ENCODE measurements around the gene SLC10A2.

Gene SLC10A2

GRCh38 chr13:103036268-103036667 lies 29.9 kb downstream of the SLC10A2 start:
- ChIA-PET POLR2A (ENCODE audit: low non-redundant PET) (no interaction called here), CTCF (interaction anchor here (0.6 kb wide), 1 partner anchor 818 kb away, joined by 3 read pairs; no protein-coding TSS in a partner anchor)
- DNase-seq (ENCODE audit: low spot score), result no peak
- no peak overlapping the region for H3K27ac ChIP-seq
- TF ChIP-seq CTCF (conservative IDR thresholded peaks at IDR 0.05; ENCODE audit: low read depth), result no peak

GRCh38 chr13:103033999-103034398 lies 32.2 kb downstream of the SLC10A2 start:
- no peak for DNase-seq (ENCODE audit: low spot score)
- POLR2A ChIA-PET (ENCODE audit: low non-redundant PET), result no interaction called here
- CTCF ChIA-PET, result no interaction called here
- no peak for TF ChIP-seq CTCF (conservative IDR thresholded peaks at IDR 0.05; ENCODE audit: low read depth)
- no peak overlapping the region for H3K27ac ChIP-seq

- no peak for DNase-seq (ENCODE audit: low spot score)
- ChIA-PET POLR2A (ENCODE audit: low non-redundant PET) (no interaction called here), CTCF (no interaction called here)
- no peak for TF ChIP-seq CTCF (conservative IDR thresholded peaks at IDR 0.05; ENCODE audit: low read depth)
- H3K27ac ChIP-seq, result no peak overlapping the region
These were observed 34.8 kb downstream of the SLC10A2 start for GRCh38 chr13:103031332-103031873.

GRCh38 chr13:103030776-103031175 lies 35.4 kb downstream of the SLC10A2 start:
- no peak for TF ChIP-seq CTCF (conservative IDR thresholded peaks at IDR 0.05; ENCODE audit: low read depth)
- no peak for DNase-seq (ENCODE audit: low spot score)
- H3K27ac ChIP-seq, result no peak overlapping the region
- CTCF ChIA-PET, result no interaction called here
- POLR2A ChIA-PET (ENCODE audit: low non-redundant PET), result no interaction called here

GRCh38 chr13:103029798-103030197 lies 36.4 kb downstream of the SLC10A2 start:
- no peak overlapping the region for H3K27ac ChIP-seq
- ChIA-PET POLR2A (ENCODE audit: low non-redundant PET) (no interaction called here), CTCF (no interaction called here)
- TF ChIP-seq CTCF (conservative IDR thresholded peaks at IDR 0.05; ENCODE audit: low read depth), result no peak
- no peak for DNase-seq (ENCODE audit: low spot score)

GRCh38 chr13:103022336-103022735 lies 43.9 kb downstream of the SLC10A2 start:
- DNase-seq (ENCODE audit: low spot score), result no peak
- no peak overlapping the region for H3K27ac ChIP-seq
- no peak for TF ChIP-seq CTCF (conservative IDR thresholded peaks at IDR 0.05; ENCODE audit: low read depth)
- ChIA-PET CTCF (no interaction called here), POLR2A (ENCODE audit: low non-redundant PET) (no interaction called here)

GRCh38 chr13:103018556-103018955 lies 47.7 kb downstream of the SLC10A2 start:
- TF ChIP-seq CTCF (conservative IDR thresholded peaks at IDR 0.05; ENCODE audit: low read depth), result no peak
- POLR2A ChIA-PET (ENCODE audit: low non-redundant PET), result no interaction called here
- no peak overlapping the region for H3K27ac ChIP-seq

More at GRCh38 chr13:103018556-103018955, 47.7 kb downstream of the SLC10A2 start:
- CTCF ChIA-PET, result no interaction called here
- DNase-seq (ENCODE audit: low spot score), result no peak

Data from RWPE1 (cell line).